WTC11 (cell line): ENCODE measurements around the gene POU2F1. TPM values are rescaled to one million over a fixed set of nuclear protein-coding genes. Genes with fewer than 3 reads are reported as not detected.
"Not testable (repeated sequence)": the region's sequence is repeated elsewhere in the genome, so short reads cannot be mapped to it uniquely, and the experiment has no call there.

Source experiments
- ATAC-seq: fragments of 200-7000 bp; cut with Tn5 transposase; 2 replicates; pipeline ENCODE4 v1.10.0; 2021; ENCODE audit warnings: mild to moderate bottlenecking, moderate library complexity
- CTCF ChIA-PET: fragments of 300-600 bp; sonication (Branson Sonifier 250); formaldehyde crosslinking; loops from one replicate; lab custom pipeline; 2021; ENCODE audit warnings: antibody characterized with exemption; lab: Charles Lee
- POLR2A ChIA-PET: fragments of 350-600 bp; sonication (Branson Sonifier 250); formaldehyde crosslinking; loops from one replicate; lab custom pipeline; 2021; ENCODE audit warnings: antibody characterized with exemption; lab: Charles Lee
- DNase-seq: peaks from one replicate; pipeline ENCODE4 v3.0.0; 2021; ENCODE audit warnings: low spot score
- H3K27ac Mint-ChIP-seq: 2 replicates; pipeline ENCODE4 v1.8.0; 2021; ENCODE audit warnings: mixed read lengths
- H3K27me3 Mint-ChIP-seq: 2 replicates; pipeline ENCODE4 v1.8.0; 2021; ENCODE audit warnings: low read depth, mild to moderate bottlenecking, moderate library complexity, mixed read lengths
- H3K36me3 Mint-ChIP-seq: 2 replicates; pipeline ENCODE4 v1.8.0; 2021; ENCODE audit warnings: mixed read lengths
- H3K4me1 Mint-ChIP-seq: 2 replicates; pipeline ENCODE4 v1.8.0; 2022; ENCODE audit warnings: mixed read lengths
- H3K4me3 Mint-ChIP-seq: 2 replicates; pipeline ENCODE4 v1.8.0; 2021; ENCODE audit warnings: mild to moderate bottlenecking, moderate library complexity, mixed read lengths
- H3K9me3 Mint-ChIP-seq: 2 replicates; pipeline ENCODE4 v1.8.0; 2021; ENCODE audit warnings: mixed read lengths
- ARID4B ChIP-seq: sonication (generic); formaldehyde crosslinking; IDR thresholded peaks from 2 replicates; pipeline ENCODE4 v1.8.0; 2023; ENCODE audit warnings: missing genetic modification reagents, mild to moderate bottlenecking, borderline replicate concordance
- ETV6 ChIP-seq: sonication (generic); formaldehyde crosslinking; IDR thresholded peaks from 2 replicates; pipeline ENCODE4 v1.8.1; 2022; ENCODE audit warnings: mild to moderate bottlenecking, missing genetic modification reagents
- FOXJ3 ChIP-seq: sonication (generic); formaldehyde crosslinking; IDR thresholded peaks from 2 replicates; pipeline ENCODE4 v1.9.0; 2021; ENCODE audit warnings: missing genetic modification reagents, mild to moderate bottlenecking, borderline replicate concordance
- IRF2 ChIP-seq: sonication (generic); formaldehyde crosslinking; IDR thresholded peaks from 2 replicates; pipeline ENCODE4 v1.8.0; 2022; ENCODE audit warnings: low read depth, missing genetic modification reagents, borderline replicate concordance
- MLX ChIP-seq: sonication (generic); formaldehyde crosslinking; IDR thresholded peaks from 2 replicates; pipeline ENCODE4 v1.8.1; 2023; ENCODE audit warnings: mild to moderate bottlenecking, missing genetic modification reagents, moderate library complexity
- TEAD1 ChIP-seq: sonication (generic); formaldehyde crosslinking; IDR thresholded peaks from 2 replicates; pipeline ENCODE4 v1.8.0; 2022; ENCODE audit warnings: mild to moderate bottlenecking, missing genetic modification reagents
- ZBTB21 ChIP-seq: sonication (generic); formaldehyde crosslinking; IDR thresholded peaks from 2 replicates; pipeline ENCODE4 v1.8.1; 2023; ENCODE audit warnings: mild to moderate bottlenecking, missing genetic modification reagents, borderline replicate concordance
- ZNF232 ChIP-seq: sonication (generic); formaldehyde crosslinking; IDR thresholded peaks from 2 replicates; pipeline ENCODE4 v1.8.0; 2022; ENCODE audit warnings: mild to moderate bottlenecking, missing genetic modification reagents
- ZNF532 ChIP-seq: fragments of 250-450 bp; sonication (Bioruptor Pico); IDR thresholded peaks from 2 replicates; pipeline ENCODE4 v1.9.0; 2021; ENCODE audit warnings: mild to moderate bottlenecking, borderline replicate concordance
- total RNA-seq: library from RNA; stranded (reverse); gene quantifications from 3 replicates; pipeline ENCODE4 v1.2.3, GENCODE V29; 2021

The POU2F1 gene
- total RNA-seq, 1 experiment from 2014 or later = 51.3 TPM

- TF ChIP-seq ZNF532 = no peak
- TF ChIP-seq ZNF232 (CRISPR knock-in tag) = no peak
Observed at GRCh38 chr1:167221738-167222610, 1.3 kb downstream of the POU2F1 start (continued).

GRCh38 chr1:167223144-167224103 lies 2.7 kb downstream of the POU2F1 start:
- peak overlapping the region; percentile 17; the same call in 1 of the 2 replicates for H3K27ac Mint-ChIP-seq
- H3K4me3 Mint-ChIP-seq = peak overlapping the region; percentile 93
- no peaks in the 10 kb centered on the region for H3K9me3 Mint-ChIP-seq
- CTCF ChIA-PET = interaction anchor here (0.6 to 2.0 kb wide), 3 partner anchors 15 to 164 kb away, joined by 3 to 7 read pairs (median 4); no protein-coding TSS in a partner anchor
- peaks cover 6% of the 10 kb centered on the region; the same call in 1 of the 2 replicates for H3K27me3 Mint-ChIP-seq
- DNase-seq = no peak
- TF ChIP-seq MLX (CRISPR knock-in tag) (no peak), ARID4B (CRISPR knock-in tag) (no peak), ZBTB21 (CRISPR knock-in tag) (no peak), TEAD1 (CRISPR knock-in tag) (no peak), ETV6 (CRISPR knock-in tag) (no peak), FOXJ3 (no peak), IRF2 (CRISPR knock-in tag) (no peak)
- no peaks in the 10 kb centered on the region for H3K36me3 Mint-ChIP-seq
- POLR2A ChIA-PET = no interaction called here
- ATAC-seq = no peak
- peaks cover 69% of the 10 kb centered on the region for H3K4me1 Mint-ChIP-seq

- H3K27me3 Mint-ChIP-seq, ATAC-seq, H3K36me3 Mint-ChIP-seq, DNase-seq, CTCF ChIA-PET, POLR2A ChIA-PET, H3K27ac Mint-ChIP-seq, H3K9me3 Mint-ChIP-seq: not testable (repeated sequence)
- H3K4me3 Mint-ChIP-seq = peak overlapping the region; percentile 14
- peaks cover 69% of the 10 kb centered on the region for H3K4me1 Mint-ChIP-seq
Observed at GRCh38 chr1:167224734-167225235, 4.1 kb downstream of the POU2F1 start.
